Cardiac muscle cell (in vitro differentiated cells and primary cell): Measurements from ENCODE around the gene OR2AK2. TPM values are rescaled to one million over a fixed set of nuclear protein-coding genes. Genes with fewer than 3 reads are reported as not detected.

Source experiments
- DNase-seq, 2 donors: peaks; one replicate each; pipeline versions ENCODE4 v3.0.0 to v3.0.0-alpha.2; 2010 to 2017; ENCODE audit warnings: low read depth in 1 of 2, low spot score in 1 of 2
- H3K27ac ChIP-seq: fragments of 200-600 bp; sonication (generic); 2 replicates; pipeline ENCODE4 v1.5.1; 2016
- H3K27me3 ChIP-seq: fragments of 200-600 bp; sonication (generic); 2 replicates; pipeline ENCODE4 v1.6.0; 2016; ENCODE audit warnings: control low read depth
- H3K36me3 ChIP-seq: fragments of 200-600 bp; sonication (generic); 2 replicates; pipeline ENCODE4 v1.5.1; 2016; ENCODE audit warnings: control low read depth
- H3K4me1 ChIP-seq: fragments of 200-600 bp; sonication (generic); 2 replicates; pipeline ENCODE4 v1.8.1; 2017; ENCODE audit warnings: low read depth, mild to moderate bottlenecking, mixed run types
- H3K4me3 ChIP-seq: fragments of 200-600 bp; sonication (generic); 2 replicates; pipeline ENCODE4 v1.5.1; 2016; ENCODE audit warnings: mild to moderate bottlenecking
- H3K9me3 ChIP-seq: fragments of 200-600 bp; sonication (generic); 2 replicates; pipeline ENCODE4 v1.5.1; 2017; ENCODE audit warnings: low read depth, mild to moderate bottlenecking, control low read depth
- CTCF ChIP-seq: IDR thresholded peaks from 2 replicates; pipeline ENCODE4 v1.5.1; 2012; ENCODE audit warnings: low read depth, mild to moderate bottlenecking, low read length
- polyA plus RNA-seq: library from polyadenylated mRNA; unstranded; fragments of >200 nt; fragmentation: Nextera tagmentation; extraction: Ambion mirVana; gene quantifications from 2 replicates; pipeline ENCODE4 v1.2.1, GENCODE V29; 2016
- total RNA-seq: library from RNA; depleted of rRNA; stranded (reverse); fragments of >200 nt; gene quantifications from 2 replicates; pipeline ENCODE4 v1.2.3, GENCODE V29; 2016

OR2AK2 gene
- total and polyA plus RNA-seq, 2 experiments from 2014 or later: not detected

GRCh38 chr1:247998811-247999210 lies 33.8 kb downstream of the OR2AK2 start:
- no peaks in the 10 kb centered on the region for H3K36me3 ChIP-seq
- H3K27me3 ChIP-seq: no peaks in the 10 kb centered on the region
- no peak for TF ChIP-seq CTCF
- no peak overlapping the region for H3K27ac ChIP-seq
- peaks cover 7% of the 10 kb centered on the region for H3K9me3 ChIP-seq
- no peaks in the 10 kb centered on the region for H3K4me1 ChIP-seq
- no peak for DNase-seq
- no peak overlapping the region for H3K4me3 ChIP-seq

DNA sequence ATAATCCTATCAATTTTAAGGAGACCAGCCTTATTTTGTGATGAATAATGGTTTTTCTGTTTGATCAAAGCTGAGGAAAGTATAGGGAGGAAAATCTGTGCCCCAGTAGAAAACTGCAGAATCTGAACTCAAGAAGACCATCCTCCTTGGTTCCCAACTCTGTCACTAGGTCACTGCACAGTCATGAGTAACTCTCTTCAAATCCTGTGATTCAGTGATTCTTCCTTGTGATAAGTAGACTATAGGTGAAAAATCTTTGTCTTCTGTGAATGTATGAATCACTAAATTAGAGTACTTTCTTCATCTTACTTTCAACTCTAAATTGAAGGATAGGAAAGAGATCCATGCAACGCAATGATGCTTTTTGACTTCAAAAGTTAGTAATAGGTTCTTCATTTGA lies 35.1 kb downstream of the OR2AK2 start:
- no peak overlapping the region for H3K27ac ChIP-seq
- H3K27me3 ChIP-seq: no peaks in the 10 kb centered on the region
- H3K9me3 ChIP-seq: peaks cover 7% of the 10 kb centered on the region
- no peaks in the 10 kb centered on the region for H3K36me3 ChIP-seq
- no peak for TF ChIP-seq CTCF
- no peak for DNase-seq
- no peaks in the 10 kb centered on the region for H3K4me1 ChIP-seq
- no peak overlapping the region for H3K4me3 ChIP-seq

DNA sequence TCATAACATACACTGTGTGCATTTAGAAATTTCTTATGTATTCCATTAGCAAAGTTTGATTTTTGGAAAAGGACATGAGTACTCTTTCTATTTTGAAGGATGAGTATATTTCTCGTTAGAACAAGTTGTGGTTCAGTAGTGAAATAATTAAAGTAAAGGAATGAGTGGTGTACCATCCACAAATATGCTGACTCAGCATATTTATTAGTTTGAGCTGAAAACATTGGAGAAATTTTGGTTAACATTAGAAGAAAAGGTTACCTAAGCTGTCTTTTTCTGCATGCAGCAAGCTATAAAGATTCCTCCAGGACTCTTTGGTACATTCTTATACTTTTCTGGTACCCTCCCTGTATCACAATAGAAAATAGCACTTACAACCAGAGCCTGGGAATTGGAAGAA lies 42.7 kb downstream of the OR2AK2 start:
- Histone ChIP-seq H3K4me3 (no peak overlapping the region), H3K9me3 (no peaks in the 10 kb centered on the region), H3K4me1 (no peaks in the 10 kb centered on the region), H3K27me3 (no peaks in the 10 kb centered on the region), H3K27ac (no peak overlapping the region), H3K36me3 (no peaks in the 10 kb centered on the region)
- DNase-seq: no peak
- TF ChIP-seq CTCF: no peak

DNA sequence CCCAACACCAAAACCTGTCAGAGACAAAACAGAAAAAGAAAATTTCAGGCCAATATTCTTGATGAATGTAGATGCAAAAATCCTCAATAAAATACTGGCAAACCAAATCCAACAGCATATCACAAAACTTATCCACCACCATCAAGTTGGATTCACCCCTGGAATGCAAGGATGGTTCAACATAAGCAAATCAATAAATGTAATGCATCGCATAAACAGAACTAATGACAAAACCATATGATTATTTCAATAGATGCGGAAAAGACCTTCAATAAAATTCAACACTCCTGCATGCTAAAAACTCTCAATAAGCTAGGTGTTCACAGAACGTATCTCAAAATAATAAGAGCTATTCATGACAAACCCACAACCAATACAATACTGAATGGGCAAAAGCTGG lies 44.6 kb downstream of the OR2AK2 start:
- no peaks in the 10 kb centered on the region for H3K36me3 ChIP-seq
- no peak overlapping the region for H3K4me3 ChIP-seq
- H3K27ac ChIP-seq: no peak overlapping the region
- DNase-seq: no peak
- no peaks in the 10 kb centered on the region for H3K9me3 ChIP-seq
- no peak for TF ChIP-seq CTCF
- H3K27me3 ChIP-seq: no peaks in the 10 kb centered on the region
- H3K4me1 ChIP-seq: no peaks in the 10 kb centered on the region

DNA sequence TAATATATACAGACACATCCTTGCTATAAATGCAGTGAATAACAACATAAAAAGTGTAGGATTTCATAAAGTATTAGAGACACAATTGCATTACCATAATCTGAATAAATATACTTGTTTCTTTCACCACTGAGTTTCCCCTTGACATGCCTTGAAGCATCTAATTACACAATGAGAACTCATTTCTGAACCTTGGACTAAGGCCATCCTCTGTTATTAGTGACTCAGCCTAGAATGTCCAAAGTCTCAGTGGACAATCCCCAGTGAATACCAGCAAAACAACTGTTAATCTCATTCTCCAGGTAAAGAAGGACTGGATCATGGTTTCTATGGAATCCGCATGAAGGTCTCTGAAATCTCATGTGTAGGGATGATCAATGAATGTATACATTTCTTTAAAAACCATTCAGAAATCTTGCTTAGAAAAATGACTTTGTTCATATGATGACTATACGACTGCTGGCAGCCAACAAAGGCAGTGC lies 48.2 kb downstream of the OR2AK2 start, which contains the start of gene OR2L5:
Gene OR2L5, plus strand, starts transcription at position 432 of the 482 bp plus-strand sequence. CDS start 8,288 bp downstream, outside the sequence.
- TF ChIP-seq CTCF: no peak
- H3K9me3 ChIP-seq: no peaks in the 10 kb centered on the region
- no peaks in the 10 kb centered on the region for H3K4me1 ChIP-seq
- no peaks in the 10 kb centered on the region for H3K36me3 ChIP-seq
- no peak within 1 kb of the TSS for H3K4me3 ChIP-seq
- no peak within 1 kb of the TSS for H3K27ac ChIP-seq
- no peaks in the 10 kb centered on the region for H3K27me3 ChIP-seq
- DNase-seq: no peak

DNA sequence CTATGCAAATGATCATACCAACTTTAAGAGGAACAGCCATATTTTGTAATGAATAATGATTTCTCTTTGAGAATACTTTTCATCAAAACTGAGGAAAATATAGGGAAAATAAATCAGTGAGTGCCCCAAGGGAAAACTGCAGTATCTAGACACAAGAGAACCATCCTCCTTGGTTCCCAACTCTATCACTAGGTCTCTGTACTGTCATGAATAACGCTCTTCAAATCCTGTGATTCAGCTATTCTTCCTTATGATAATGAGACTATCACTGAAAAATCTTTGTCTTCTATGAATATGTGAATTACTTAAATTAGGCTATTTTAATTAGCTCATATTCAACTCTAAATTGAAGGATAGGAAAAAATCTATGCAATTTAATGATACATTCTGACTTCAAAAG lies 50.8 kb downstream of the OR2AK2 start:
- Histone ChIP-seq H3K36me3 (no peaks in the 10 kb centered on the region), H3K4me1 (no peaks in the 10 kb centered on the region), H3K27ac (no peak overlapping the region), H3K9me3 (no peaks in the 10 kb centered on the region), H3K4me3 (no peak overlapping the region), H3K27me3 (no peaks in the 10 kb centered on the region)
- no peak for TF ChIP-seq CTCF
- no peak for DNase-seq
